Stimulated activated CD4-positive, alpha-beta T cell treated with anti-CD3 and anti-CD28 coated beads, Interleukin-15, amount 100 ng/mL, for 48 hours (primary cell): ENCODE measurements around the gene ZNF410.
"Not testable (repeated sequence)": the region's sequence is repeated elsewhere in the genome, so short reads cannot be mapped to it uniquely, and the experiment has no call there.

Source experiments
- DNase-seq, 2 donors: peaks; one replicate each; pipeline ENCODE4 v3.0.0-alpha.2; 2020; ENCODE audit warnings: low read depth in 2 of 2

The ZNF410 gene

GRCh38 chr14:73887318-73887616 lies 608 bp downstream of the ZNF410 start:
- DNase-seq: peak in 1 of 2 donors; percentile 2

- no peak for DNase-seq
Measured at GRCh38 chr14:73887694-73888459, 1.2 kb downstream of the ZNF410 start.

- no peak for DNase-seq
Measured at GRCh38 chr14:73888460-73888725, 1.7 kb downstream of the ZNF410 start.

GRCh38 chr14:73888971-73889370 lies 2.3 kb downstream of the ZNF410 start:
- DNase-seq: no peak

- DNase-seq: no peak
Measured at GRCh38 chr14:73889376-73889775, 2.7 kb downstream of the ZNF410 start.

GRCh38 chr14:73894180-73894687 lies 7.6 kb downstream of the ZNF410 start:
- not testable (repeated sequence) for DNase-seq

GRCh38 chr14:73895939-73896338 lies 9.3 kb downstream of the ZNF410 start:
- no peak for DNase-seq

GRCh38 chr14:73896521-73896920 lies 9.9 kb downstream of the ZNF410 start:
- DNase-seq: no peak

- no peak for DNase-seq
Measured at GRCh38 chr14:73903028-73903427, 16.4 kb downstream of the ZNF410 start.

- no peak for DNase-seq
Measured at GRCh38 chr14:73909681-73910080, 23.0 kb downstream of the ZNF410 start.

GRCh38 chr14:73913256-73913655 lies 26.6 kb downstream of the ZNF410 start:
- no peak for DNase-seq

GRCh38 chr14:73916324-73916723 lies 29.7 kb downstream of the ZNF410 start:
- no peak for DNase-seq

- DNase-seq: not testable (repeated sequence)
Measured at GRCh38 chr14:73919457-73919856, 32.8 kb downstream of the ZNF410 start.

- DNase-seq: no peak
Measured at GRCh38 chr14:73924337-73924736, 37.7 kb downstream of the ZNF410 start.

GRCh38 chr14:73935666-73936065 lies 49.0 kb downstream of the ZNF410 start:
- DNase-seq: no peak

- DNase-seq: no peak
Measured at GRCh38 chr14:73936548-73936947, 49.9 kb downstream of the ZNF410 start.

GRCh38 chr14:73937012-73937411 lies 50.4 kb downstream of the ZNF410 start:
- DNase-seq: no peak

- DNase-seq: no peak
Measured at GRCh38 chr14:73942180-73942579, 55.5 kb downstream of the ZNF410 start.

- no peak for DNase-seq
Measured at GRCh38 chr14:73943083-73943482, 56.4 kb downstream of the ZNF410 start.

GRCh38 chr14:73944432-73945158 lies 57.9 kb downstream of the ZNF410 start:
- no peak for DNase-seq

GRCh38 chr14:73945159-73945670 lies 58.6 kb downstream of the ZNF410 start:
- no peak for DNase-seq

GRCh38 chr14:73949752-73950734 lies 63.4 kb downstream of the ZNF410 start, which contains the start of the genes COQ6 and FAM161B:
TSS of gene COQ6 (plus strand) at chr14:73950302. CDS start at chr14:73950333, 31 bp downstream.
TSS of gene FAM161B (minus strand) at chr14:73950094. CDS start at chr14:73950026, 68 bp downstream.
- DNase-seq: peak; percentile 87 to 90
